ENCODE measurements around the gene PARD6G. TPM values are rescaled to one million over a fixed set of nuclear protein-coding genes. Genes with fewer than 3 reads are reported as not detected.
A peak's percentile ranks its signal among the peaks of the same experiment; 100 is the strongest.

PARD6G gene
- total RNA-seq, 2 experiments from 2014 or later, result 0.10 TPM; not detected in 1

DNA sequence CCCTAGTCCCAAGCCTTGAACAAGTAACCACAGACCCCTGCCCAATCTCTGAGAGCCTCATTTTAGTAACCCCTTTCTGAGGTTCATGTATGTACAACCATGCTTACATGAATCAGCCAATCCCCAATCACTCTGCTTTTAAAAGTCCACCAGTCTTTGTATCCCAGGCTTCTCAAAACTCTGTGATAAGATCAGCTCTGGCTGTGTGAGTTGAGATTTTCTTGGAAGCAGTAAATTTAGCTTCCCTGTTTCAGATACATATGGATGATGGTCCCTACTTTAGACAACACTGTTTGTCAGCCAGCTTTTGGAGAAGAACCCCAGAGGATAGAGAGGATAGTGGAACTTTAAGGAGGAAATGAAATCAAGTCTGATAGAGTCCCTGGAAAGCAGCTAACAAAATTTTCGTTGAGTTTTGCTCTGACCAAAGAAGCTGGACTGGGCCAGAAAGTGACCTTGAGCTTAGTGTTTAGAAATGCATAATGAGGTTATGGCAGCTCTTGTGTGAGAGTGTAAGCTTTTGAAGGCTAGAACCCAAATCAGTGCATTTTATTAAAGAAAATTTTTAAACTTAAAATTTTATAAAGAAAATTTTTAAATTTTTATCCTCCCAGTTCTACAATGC, 134.6 kb downstream of the PARD6G start:
- intact Hi-C loops (cut with micrococcal nuclease), result no loop called here
- DNase-seq, result no peak
- Mint-ChIP-seq H3K36me3 (ENCODE audit: low read depth) (peaks cover 13% of the 10 kb centered on the region), H3K4me3 (no peak overlapping the region), H3K4me1 (ENCODE audit: low read depth) (peaks cover 40% of the 10 kb centered on the region), H3K27ac (no peak overlapping the region), H3K9me3 (no peaks in the 10 kb centered on the region), H3K27me3 (ENCODE audit: low read depth) (no peaks in the 10 kb centered on the region)
- CTCF ChIA-PET, result interaction anchor here (0.9 to 1.3 kb wide), 3 partner anchors 12 to 46 kb away, joined by 3 read pairs; no protein-coding TSS in a partner anchor

DNA sequence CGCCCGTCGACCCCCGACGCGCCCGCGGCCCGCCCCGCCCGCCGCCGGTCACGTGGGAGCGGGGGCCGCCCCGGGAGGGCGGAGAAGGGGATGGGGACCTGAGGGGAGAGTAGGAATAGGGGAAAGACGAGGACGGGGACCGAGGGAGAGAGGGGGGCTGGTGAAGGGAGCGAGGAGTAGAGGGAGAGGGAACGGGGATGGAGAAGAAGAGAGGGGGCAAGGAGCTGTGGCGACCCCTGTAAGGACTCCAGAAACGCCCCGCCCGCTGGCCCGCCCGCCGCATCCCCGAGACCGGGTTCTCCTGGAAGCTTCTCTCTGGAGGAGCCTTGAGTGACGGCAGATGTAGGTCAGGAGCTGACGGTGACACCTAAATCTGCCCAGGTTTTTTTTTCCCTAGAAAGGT, 137.6 kb downstream of the PARD6G start:
- CTCF ChIA-PET, result interaction anchor here (0.7 to 0.9 kb wide), 2 partner anchors 87 to 123 kb away, joined by 3 read pairs; no protein-coding TSS in a partner anchor
- Mint-ChIP-seq H3K4me3 (peak overlapping the region; percentile 79), H3K9me3 (no peaks in the 10 kb centered on the region), H3K27ac (peak overlapping the region; percentile 80), H3K4me1 (ENCODE audit: low read depth) (peaks cover 36% of the 10 kb centered on the region), H3K27me3 (ENCODE audit: low read depth) (no peaks in the 10 kb centered on the region), H3K36me3 (ENCODE audit: low read depth) (peaks cover 7% of the 10 kb centered on the region)
- DNase-seq, result peak; percentile 30
- intact Hi-C loops (cut with micrococcal nuclease), result loop anchor here (1.0 to 10.0 kb wide), 5 partner anchors 37 to 1045 kb away; partner anchors contain the start of genes ATP9B, CTDP1, RBFA and TXNL4A

DNA sequence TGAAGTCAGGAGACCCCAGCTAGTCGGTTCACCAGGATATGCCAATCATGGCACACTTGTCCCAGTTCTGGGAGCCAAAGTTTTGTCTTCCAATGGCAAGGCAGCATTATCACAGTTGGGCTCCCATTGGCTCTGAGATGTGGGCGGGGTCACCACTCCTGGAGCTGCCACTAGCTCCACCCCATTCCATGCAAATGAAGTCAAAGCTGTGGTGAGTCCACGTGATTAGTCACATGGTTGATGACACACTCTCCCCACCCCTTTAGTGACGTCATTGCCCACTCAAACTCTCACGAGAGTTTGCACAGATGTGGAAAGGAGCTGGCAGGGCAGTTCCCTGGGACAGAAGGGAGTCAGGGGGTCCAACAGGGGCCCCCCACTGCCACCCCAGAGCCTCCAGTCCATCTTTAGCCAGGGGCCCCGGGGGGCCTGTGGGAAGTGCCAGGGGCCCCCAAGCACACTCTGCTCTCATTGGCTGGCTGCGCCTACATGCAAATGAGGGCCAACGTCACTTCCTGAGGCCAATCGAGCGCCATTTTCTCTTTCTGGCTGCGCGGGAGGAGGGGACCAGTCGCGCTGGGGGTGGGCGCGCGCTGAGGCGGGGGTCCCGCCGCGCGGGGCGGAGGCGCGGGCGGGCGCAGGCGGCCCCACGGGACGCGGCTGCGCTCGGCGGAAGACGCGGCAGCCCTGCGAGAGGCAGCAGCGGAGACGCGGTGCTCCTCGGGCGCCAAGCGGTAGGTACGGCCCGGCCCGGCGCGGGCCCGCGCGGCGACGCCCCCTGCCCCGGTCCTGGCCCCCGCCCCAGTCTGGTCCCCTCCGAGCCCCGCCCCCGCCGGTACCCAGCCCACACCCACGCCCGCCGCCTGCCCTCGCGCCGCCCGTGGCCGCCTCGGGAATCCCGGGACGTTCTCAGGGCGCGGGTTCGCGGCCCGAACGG, 138.3 kb downstream of the PARD6G start, which contains the start of gene ADNP2:
TSS of gene ADNP2 (plus strand) at position 524 of the 937 bp plus-strand sequence. CDS start 8,281 bp downstream, outside the sequence.
- Mint-ChIP-seq H3K27me3 (ENCODE audit: low read depth) (no peaks in the 10 kb centered on the region), H3K9me3 (no peaks in the 10 kb centered on the region), H3K36me3 (ENCODE audit: low read depth) (peaks cover 7% of the 10 kb centered on the region), H3K4me1 (ENCODE audit: low read depth) (peaks cover 32% of the 10 kb centered on the region), H3K27ac (peak within 1 kb of the TSS; percentile 80), H3K4me3 (peak within 1 kb of the TSS; percentile 79)
- DNase-seq, result peak; percentile 92
- CTCF ChIA-PET, result interaction anchor here (0.9 kb wide), 1 partner anchor 86 kb away, joined by 3 read pairs; no protein-coding TSS in a partner anchor
- intact Hi-C loops (cut with micrococcal nuclease), result loop anchor here (1.0 to 10.0 kb wide), 5 partner anchors 38 to 1044 kb away; partner anchors contain the start of genes ATP9B, CTDP1, RBFA and TXNL4A

DNA sequence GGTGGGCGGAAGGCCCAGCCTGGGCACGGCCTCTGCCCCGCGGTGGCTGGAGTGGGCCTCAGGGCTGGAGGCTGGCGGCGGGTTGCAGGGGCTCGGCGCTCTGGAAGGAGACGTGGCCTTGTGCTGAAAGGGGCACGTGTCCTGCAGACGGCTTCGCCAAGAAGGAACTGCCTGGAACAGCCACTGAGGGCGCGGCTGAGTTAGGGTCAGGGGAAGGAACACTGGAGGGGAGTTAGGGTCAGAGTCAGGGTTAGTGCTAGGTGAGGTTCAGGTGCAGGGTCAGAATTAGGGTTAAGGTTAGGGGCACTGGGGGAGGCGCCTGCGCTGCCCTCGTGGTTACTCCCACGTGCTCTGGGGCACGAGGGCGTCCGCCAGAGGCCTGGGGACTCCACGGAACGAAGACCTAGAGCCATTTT, 139.2 kb downstream of the PARD6G start:
- H3K4me1 Mint-ChIP-seq (ENCODE audit: low read depth), result peaks cover 26% of the 10 kb centered on the region
- intact Hi-C loops (cut with micrococcal nuclease), result loop anchor here (2.0 to 10.0 kb wide), 2 partner anchors 39 to 1043 kb away; partner anchors contain the start of gene ATP9B
- H3K36me3 Mint-ChIP-seq (ENCODE audit: low read depth), result peaks cover 6% of the 10 kb centered on the region
- H3K4me3 Mint-ChIP-seq, result peak overlapping the region; percentile 14
- no peaks in the 10 kb centered on the region for H3K9me3 Mint-ChIP-seq
- DNase-seq, result no peak
- H3K27me3 Mint-ChIP-seq (ENCODE audit: low read depth), result no peaks in the 10 kb centered on the region
- CTCF ChIA-PET, result no interaction called here
- H3K27ac Mint-ChIP-seq, result peak overlapping the region; percentile 4

DNA sequence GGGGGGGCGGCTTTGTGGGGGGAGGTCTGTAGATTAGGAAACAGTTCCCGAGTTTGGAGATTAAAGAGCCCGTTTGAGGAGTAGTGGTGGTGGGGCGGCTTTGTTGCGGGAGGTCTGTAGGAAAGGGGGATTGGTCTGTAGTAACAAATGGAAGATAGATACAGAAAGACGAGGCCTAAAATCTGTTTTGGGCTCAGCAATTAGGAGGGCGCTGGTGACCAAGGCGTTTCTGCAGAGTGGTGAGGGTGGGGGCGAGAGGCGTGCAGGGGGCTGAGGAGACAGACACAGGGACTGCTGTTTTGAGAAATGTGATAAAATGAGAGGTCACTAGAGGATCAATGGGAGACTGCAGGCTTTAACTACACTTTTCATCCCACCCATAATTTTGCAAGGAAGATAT, 139.9 kb downstream of the PARD6G start:
- intact Hi-C loops (cut with micrococcal nuclease), result loop anchor here (10.0 kb wide), 1 partner anchor 1043 kb away; the partner anchor contains the start of gene ATP9B
- CTCF ChIA-PET, result no interaction called here
- Mint-ChIP-seq H3K27ac (no peak overlapping the region), H3K4me1 (ENCODE audit: low read depth) (peaks cover 21% of the 10 kb centered on the region), H3K36me3 (ENCODE audit: low read depth) (peaks cover 2% of the 10 kb centered on the region), H3K27me3 (ENCODE audit: low read depth) (no peaks in the 10 kb centered on the region), H3K4me3 (no peak overlapping the region), H3K9me3 (no peaks in the 10 kb centered on the region)
- no peak for DNase-seq

Other genes starting within 250 kb of the PARD6G start
- 10 to 100 TPM; 35.7 to 36.0 TPM for gene RBFA, start 213.1 kb downstream of the PARD6G start, total RNA-seq
- gene ADNP2, start 138.3 kb downstream of the PARD6G start, total RNA-seq, result 10 to 100 TPM; 16.8 to 18.0 TPM